CD14-positive monocyte (primary cell): ENCODE data around the gene STXBP6. TPM values are rescaled to one million over a fixed set of nuclear protein-coding genes. Genes with fewer than 3 reads are reported as not detected.
A peak's percentile ranks its signal among the peaks of the same experiment; 100 is the strongest.

ENCODE experiments used
- DNase-seq, 3 donors: peaks; one replicate each; pipeline ENCODE4 v3.0.0-alpha.2; 2011 to 2022
- H2AFZ ChIP-seq: 2 replicates; pipeline ENCODE4 v1.6.0; 2012; ENCODE audit warnings: mild to moderate bottlenecking, low read depth, low read length, inconsistent platforms; ENCODE audit not compliant: insufficient read depth, poor library complexity, severe bottlenecking
- H3K27ac ChIP-seq, 2 donors: 1 replicate in 1 of 2; 2 replicates in 1 of 2; pipeline ENCODE4 v1.5.1; 2012 to 2013; ENCODE audit warnings: low read length in 2 of 2, control low read depth in 1 of 2, inconsistent platforms in 1 of 2, low read depth in 1 of 2, mild to moderate bottlenecking in 1 of 2
- H3K27me3 ChIP-seq, 2 donors: one replicate each; pipeline versions ENCODE4 v1.6.0 to v1.6.1; 2011 to 2013; ENCODE audit warnings: low read length in 2 of 2; ENCODE audit not compliant: control insufficient read depth in 2 of 2, insufficient read depth in 2 of 2
- H3K36me3 ChIP-seq, 2 donors: replicated peaks in 1 of 2; 1 replicate in 1 of 2; 2 replicates in 1 of 2; pipeline versions ENCODE4 v1.5.1 to v1.6.1; 2012 to 2013; ENCODE audit warnings: low read length in 2 of 2, control low read depth in 1 of 2, inconsistent platforms in 1 of 2, mild to moderate bottlenecking in 1 of 2; ENCODE audit not compliant: insufficient read depth in 2 of 2, control insufficient read depth in 1 of 2
- H3K4me1 ChIP-seq, 2 donors: 1 replicate in 1 of 2; 2 replicates in 1 of 2; pipeline versions ENCODE4 v1.5.1 to v1.6.1; 2012 to 2013; ENCODE audit warnings: low read length in 2 of 2, control low read depth in 1 of 2, inconsistent platforms in 1 of 2, mild to moderate bottlenecking in 1 of 2, moderate library complexity in 1 of 2; ENCODE audit not compliant: insufficient read depth in 2 of 2, control insufficient read depth in 1 of 2
- H3K4me2 ChIP-seq: replicated peaks from 2 replicates; pipeline ENCODE3; 2012; ENCODE audit warnings: low read length, moderate library complexity, mild to moderate bottlenecking; ENCODE audit not compliant: poor library complexity, severe bottlenecking; ENCODE audit errors: extremely low read depth
- H3K4me3 ChIP-seq, 3 experiments: fragments of 200-600 bp in 1 of 3; sonication (generic) in 1 of 3; replicated peaks in 1 of 3; 1 replicate in 2 of 3; 2 replicates in 1 of 3; pipeline ENCODE4 v1.5.1; 2011 to 2013; ENCODE audit warnings: low read length in 3 of 3, mild to moderate bottlenecking in 3 of 3, control low read depth in 2 of 3, low read depth in 2 of 3, inconsistent platforms in 1 of 3, moderate library complexity in 1 of 3
- H3K79me2 ChIP-seq: 2 replicates; pipeline ENCODE4 v1.6.0; 2012; ENCODE audit warnings: mild to moderate bottlenecking, control low read depth, inconsistent platforms, low read length, moderate library complexity; ENCODE audit not compliant: insufficient read depth
- H3K9ac ChIP-seq: 2 replicates; pipeline ENCODE4 v1.6.0; 2017; ENCODE audit warnings: low read length, mild to moderate bottlenecking; ENCODE audit not compliant: insufficient read depth, poor library complexity, severe bottlenecking
- H3K9me3 ChIP-seq, 2 donors: replicated peaks in 1 of 2; 1 replicate in 1 of 2; 2 replicates in 1 of 2; pipeline versions ENCODE4 v1.5.1 to v1.6.1; 2012 to 2013; ENCODE audit warnings: low read length in 2 of 2, control low read depth in 1 of 2; ENCODE audit not compliant: control insufficient read depth in 1 of 2, insufficient read depth in 1 of 2
- H4K20me1 ChIP-seq: 2 replicates; pipeline ENCODE4 v1.6.0; 2012; ENCODE audit warnings: mild to moderate bottlenecking, low read length, control low read depth, moderate library complexity; ENCODE audit not compliant: insufficient read depth
- H3K27ac Mint-ChIP-seq, 7 donors: one replicate each; pipeline ENCODE4 v1.8.0; 2020; ENCODE audit warnings: mild to moderate bottlenecking in 7 of 7, mixed read lengths in 7 of 7, moderate library complexity in 6 of 7, inconsistent platforms in 2 of 7
- H3K27me3 Mint-ChIP-seq, 3 donors: one replicate each; pipeline ENCODE4 v1.8.0; 2021 to 2022; ENCODE audit warnings: low read depth in 3 of 3, mild to moderate bottlenecking in 3 of 3, mixed read lengths in 3 of 3, moderate library complexity in 3 of 3, inconsistent platforms in 1 of 3
- H3K36me3 Mint-ChIP-seq, 2 donors: one replicate each; pipeline ENCODE4 v1.8.0; 2020; ENCODE audit warnings: mixed read lengths in 2 of 2, inconsistent platforms in 1 of 2, mild to moderate bottlenecking in 1 of 2
- H3K4me1 Mint-ChIP-seq: one replicate; pipeline ENCODE4 v1.8.0; 2020; ENCODE audit warnings: mild to moderate bottlenecking, mixed read lengths
- H3K4me3 Mint-ChIP-seq, 2 donors: one replicate each; pipeline ENCODE4 v1.8.0; 2020; ENCODE audit warnings: mild to moderate bottlenecking in 2 of 2, mixed read lengths in 2 of 2, moderate library complexity in 1 of 2
- H3K9me3 Mint-ChIP-seq, 7 donors: one replicate each; pipeline ENCODE4 v1.8.0; 2020 to 2022; ENCODE audit warnings: mixed read lengths in 7 of 7, mild to moderate bottlenecking in 6 of 7, moderate library complexity in 6 of 7, inconsistent platforms in 2 of 7
- WGBS: methylation state at CpG from one replicate; pipeline ENCODE4 v1.1.5; 2013; ENCODE audit warnings: missing lambda C conversion rate; ENCODE audit not compliant: insufficient coverage; 5-methylcytosine and 5-hydroxymethylcytosine counted together
- intact Hi-C, 2 donors: fragments of 100-400 bp; cut with micrococcal nuclease; formaldehyde crosslinking; loops; one replicate each; pipeline versions ENCODE4 v1.15.0 to v1.15.1; 2023
- polyA plus RNA-seq, 3 donors: library from polyadenylated mRNA; depleted of rRNA in 1 of 3; unstranded in 2 of 3; stranded (reverse) in 1 of 3; fragments of 300-500 nt in 2 of 3; fragments of >200 nt in 1 of 3; fragmentation: Illumina TruSeq in 2 of 3; gene quantifications; 1 replicate in 2 of 3; 2 replicates in 1 of 3; pipeline ENCODE4 v1.2.3, GENCODE V29; 2012 to 2021
- TF ChIP-seq, protein P1 (sequence below): fragments of 200-600 bp; IDR thresholded peaks from one replicate; pipeline ENCODE4 v1.8.0; 2022; ENCODE audit warnings: antibody characterized with exemption, mild to moderate bottlenecking

Gene STXBP6
- polyA plus RNA-seq, 3 donors: 0.05 to 0.25 (median 0.08) TPM

DNA sequence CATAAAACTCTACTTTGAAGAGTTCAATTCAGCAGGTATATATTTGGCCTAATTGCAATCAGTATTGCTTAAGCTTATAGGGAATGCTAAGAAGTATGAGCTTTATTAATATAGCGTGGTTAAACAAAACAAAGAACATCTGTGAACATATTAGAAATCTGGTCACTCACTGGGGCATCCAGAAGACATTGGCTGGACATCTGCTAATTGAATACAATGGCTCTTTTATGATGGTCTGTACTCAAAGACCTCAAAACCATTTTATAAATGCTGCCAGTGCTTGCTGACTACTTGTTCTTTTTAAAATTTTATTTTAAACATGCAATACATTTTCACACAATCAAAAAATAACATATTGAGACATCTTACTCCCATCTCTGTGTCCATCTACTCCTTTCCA is 173.0 kb downstream of the STXBP6 start:
- Histone ChIP-seq H3K36me3 (no peaks in the 10 kb centered on the region), H3K9ac (no peak overlapping the region), H3K4me1 (peaks cover 20 to 23% of the 10 kb centered on the region in 2 donors), H3K27ac (no peak overlapping the region), H3K4me3 (peak overlapping the region in 1 of 3 experiments; percentile 60), H3K27me3 (no peaks in the 10 kb centered on the region), H4K20me1 (no peaks in the 10 kb centered on the region), H2AFZ (no peak overlapping the region), H3K79me2 (no peaks in the 10 kb centered on the region), H3K9me3 (no peaks in the 10 kb centered on the region), H3K4me2 (peak overlapping the region; percentile 67)
- Mint-ChIP-seq H3K27ac (no peak overlapping the region), H3K36me3 (no peaks in the 10 kb centered on the region), H3K9me3 (peaks cover 0 to 4% (median 0%) of the 10 kb centered on the region in 7 donors), H3K4me1 (peaks cover 24% of the 10 kb centered on the region), H3K27me3 (peaks cover 0 to 1% (median 0%) of the 10 kb centered on the region in 3 donors), H3K4me3 (no peak overlapping the region)
- DNase-seq: no peak
- TF ChIP-seq, protein P1, sequence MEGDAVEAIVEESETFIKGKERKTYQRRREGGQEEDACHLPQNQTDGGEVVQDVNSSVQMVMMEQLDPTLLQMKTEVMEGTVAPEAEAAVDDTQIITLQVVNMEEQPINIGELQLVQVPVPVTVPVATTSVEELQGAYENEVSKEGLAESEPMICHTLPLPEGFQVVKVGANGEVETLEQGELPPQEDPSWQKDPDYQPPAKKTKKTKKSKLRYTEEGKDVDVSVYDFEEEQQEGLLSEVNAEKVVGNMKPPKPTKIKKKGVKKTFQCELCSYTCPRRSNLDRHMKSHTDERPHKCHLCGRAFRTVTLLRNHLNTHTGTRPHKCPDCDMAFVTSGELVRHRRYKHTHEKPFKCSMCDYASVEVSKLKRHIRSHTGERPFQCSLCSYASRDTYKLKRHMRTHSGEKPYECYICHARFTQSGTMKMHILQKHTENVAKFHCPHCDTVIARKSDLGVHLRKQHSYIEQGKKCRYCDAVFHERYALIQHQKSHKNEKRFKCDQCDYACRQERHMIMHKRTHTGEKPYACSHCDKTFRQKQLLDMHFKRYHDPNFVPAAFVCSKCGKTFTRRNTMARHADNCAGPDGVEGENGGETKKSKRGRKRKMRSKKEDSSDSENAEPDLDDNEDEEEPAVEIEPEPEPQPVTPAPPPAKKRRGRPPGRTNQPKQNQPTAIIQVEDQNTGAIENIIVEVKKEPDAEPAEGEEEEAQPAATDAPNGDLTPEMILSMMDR: no peak
- intact Hi-C loops: no loop called here
- WGBS: no CpG with 5 or more reads among the region's 1 CpG

- peak overlapping the region; percentile 67 for H3K4me2 ChIP-seq
- H3K4me3 ChIP-seq: peak overlapping the region in 1 of 3 experiments; percentile 60
- WGBS: no CpG with 5 or more reads among the region's 4 CpGs
- no peak overlapping the region for H2AFZ ChIP-seq
- TF ChIP-seq, protein P1: no peak
- no peak overlapping the region for H3K9ac ChIP-seq
- peak overlapping the region; percentile 11 to 82 for H3K4me3 Mint-ChIP-seq
- peaks cover 0 to 1% (median 0%) of the 10 kb centered on the region in 7 donors for H3K9me3 Mint-ChIP-seq
- peak overlapping the region in 1 of 2 donors; percentile 61 for H3K27ac ChIP-seq
- intact Hi-C loops: no loop called here
- H3K4me1 ChIP-seq: peaks cover 20 to 23% of the 10 kb centered on the region in 2 donors
- no peaks in the 10 kb centered on the region for H3K27me3 ChIP-seq
- no peaks in the 10 kb centered on the region for H3K36me3 Mint-ChIP-seq
- H4K20me1 ChIP-seq: no peaks in the 10 kb centered on the region
- peak; percentile 38 to 43 (median 40) for DNase-seq
- no peaks in the 10 kb centered on the region for H3K9me3 ChIP-seq
- no peaks in the 10 kb centered on the region for H3K36me3 ChIP-seq
- peak overlapping the region; percentile 28 to 86 (median 73) for H3K27ac Mint-ChIP-seq
- H3K27me3 Mint-ChIP-seq: peaks cover 0 to 1% (median 0%) of the 10 kb centered on the region in 3 donors
- no peaks in the 10 kb centered on the region for H3K79me2 ChIP-seq
- H3K4me1 Mint-ChIP-seq: peaks cover 24% of the 10 kb centered on the region
Measured at GRCh38 chr14:24875991-24876878, 173.7 kb downstream of the STXBP6 start.
